Thymus (tissue), 11 donors: ENCODE measurements around the gene KRTAP5-4. TPM values are rescaled to one million over a fixed set of nuclear protein-coding genes. Genes with fewer than 3 reads are reported as not detected.

Experiments
- DNase-seq, 9 donors: peaks; one replicate each; pipeline ENCODE4 v3.0.0-alpha.2; 2013; ENCODE audit warnings: low spot score in 9 of 9, low read depth in 6 of 9, missing footprints in 1 of 9
- H3K27ac ChIP-seq, 2 donors: one replicate each; pipeline ENCODE4 v1.5.1; 2013; ENCODE audit warnings: control low read depth in 1 of 2, low read depth in 1 of 2, low read length in 1 of 2, mild to moderate bottlenecking in 1 of 2, moderate library complexity in 1 of 2
- H3K27me3 ChIP-seq, 2 donors: one replicate each; pipeline ENCODE4 v1.5.1; 2013; ENCODE audit warnings: low read length in 1 of 2; ENCODE audit not compliant: control insufficient read depth in 2 of 2, insufficient read depth in 1 of 2
- H3K36me3 ChIP-seq, 2 donors: one replicate each; pipeline ENCODE4 v1.5.1; 2013; ENCODE audit warnings: low read length in 1 of 2, mild to moderate bottlenecking in 1 of 2, moderate library complexity in 1 of 2; ENCODE audit not compliant: control insufficient read depth in 2 of 2, insufficient read depth in 2 of 2
- H3K4me1 ChIP-seq, 2 donors: one replicate each; pipeline ENCODE4 v1.5.1; 2013; ENCODE audit warnings: low read length in 2 of 2; ENCODE audit not compliant: control insufficient read depth in 2 of 2, insufficient read depth in 2 of 2
- H3K4me3 ChIP-seq, 2 donors: one replicate each; pipeline ENCODE4 v1.5.1; 2013; ENCODE audit warnings: low read length in 2 of 2, control low read depth in 1 of 2, mild to moderate bottlenecking in 1 of 2
- H3K9me3 ChIP-seq, 2 donors: one replicate each; pipeline ENCODE4 v1.5.1; 2013; ENCODE audit warnings: low read length in 1 of 2, mild to moderate bottlenecking in 1 of 2; ENCODE audit not compliant: control insufficient read depth in 2 of 2, insufficient read depth in 1 of 2
- WGBS: extraction: QIAGEN DNeasy Blood & Tissue Kit; methylation state at CpG from one replicate; pipeline ENCODE4 v1.1.7; 2013; 5-methylcytosine and 5-hydroxymethylcytosine counted together
- polyA plus RNA-seq: library from polyadenylated mRNA; stranded (reverse); fragments of 200-250 nt; gene quantifications from one replicate; pipeline ENCODE4 v1.2.3, GENCODE V29; 2013
- total RNA-seq: library from RNA; stranded (reverse); fragments of 120-200 nt; gene quantifications from one replicate; pipeline ENCODE4 v1.2.4, GENCODE V29; 2013
- donor health status: healthy.

Gene KRTAP5-4
- total and polyA plus RNA-seq, 2 donors: not detected

GRCh38 chr11:1654388-1655167, 32.6 kb upstream of the KRTAP5-4 start:
- Histone ChIP-seq H3K27ac (no peak overlapping the region), H3K27me3 (peaks cover 0 to 24% of the 10 kb centered on the region in 2 donors), H3K9me3 (no peaks in the 10 kb centered on the region), H3K4me3 (no peak overlapping the region), H3K4me1 (peaks cover 4 to 18% of the 10 kb centered on the region in 2 donors), H3K36me3 (no peaks in the 10 kb centered on the region)
- DNase-seq: no peak
- 43% methylated on average over 21 of the region's 21 CpGs for WGBS

- no peak overlapping the region for H3K4me3 ChIP-seq
- DNase-seq: no peak
- 94% methylated on average over 14 of the region's 14 CpGs for WGBS
- peaks cover 0 to 13% of the 10 kb centered on the region in 2 donors for H3K4me1 ChIP-seq
- peaks cover 0 to 24% of the 10 kb centered on the region in 2 donors for H3K27me3 ChIP-seq
- no peaks in the 10 kb centered on the region for H3K9me3 ChIP-seq
- H3K36me3 ChIP-seq: no peaks in the 10 kb centered on the region
- no peak overlapping the region for H3K27ac ChIP-seq
Observed at GRCh38 chr11:1653541-1654387, 31.8 kb upstream of the KRTAP5-4 start.

GRCh38 chr11:1652771-1653540, 31.0 kb upstream of the KRTAP5-4 start:
- peak in 7 of 9 donors; percentile 29 to 75 (median 53) for DNase-seq

GRCh38 chr11:1652442-1652770, 30.5 kb upstream of the KRTAP5-4 start:
- 63% methylated on average over 20 of the region's 20 CpGs for WGBS
- DNase-seq: no peak
- H3K9me3 ChIP-seq: no peaks in the 10 kb centered on the region

More at GRCh38 chr11:1652771-1653540, 31.0 kb upstream of the KRTAP5-4 start:
- no peak overlapping the region for H3K27ac ChIP-seq
- H3K4me3 ChIP-seq: no peak overlapping the region
- H3K4me1 ChIP-seq: peaks cover 0 to 13% of the 10 kb centered on the region in 2 donors
- no peaks in the 10 kb centered on the region for H3K9me3 ChIP-seq
- H3K36me3 ChIP-seq: no peaks in the 10 kb centered on the region
- WGBS: 43% methylated on average over 34 of the region's 34 CpGs
- peaks cover 0 to 26% of the 10 kb centered on the region in 2 donors for H3K27me3 ChIP-seq

GRCh38 chr11:1652026-1652425, 30.1 kb upstream of the KRTAP5-4 start:
- peaks cover 0 to 26% of the 10 kb centered on the region in 2 donors for H3K27me3 ChIP-seq
- H3K9me3 ChIP-seq: no peaks in the 10 kb centered on the region
- H3K27ac ChIP-seq: no peak overlapping the region
- WGBS: 91% methylated on average over 19 of the region's 19 CpGs
- H3K4me3 ChIP-seq: no peak overlapping the region
- DNase-seq: no peak
- H3K36me3 ChIP-seq: no peaks in the 10 kb centered on the region
- H3K4me1 ChIP-seq: peaks cover 0 to 13% of the 10 kb centered on the region in 2 donors

More at GRCh38 chr11:1652442-1652770, 30.5 kb upstream of the KRTAP5-4 start:
- Histone ChIP-seq H3K4me1 (peaks cover 0 to 13% of the 10 kb centered on the region in 2 donors), H3K27me3 (peaks cover 0 to 26% of the 10 kb centered on the region in 2 donors), H3K36me3 (no peaks in the 10 kb centered on the region), H3K4me3 (no peak overlapping the region), H3K27ac (no peak overlapping the region)

- no peak overlapping the region for H3K4me3 ChIP-seq
- no peak for DNase-seq
- no peak overlapping the region for H3K27ac ChIP-seq
- no peaks in the 10 kb centered on the region for H3K36me3 ChIP-seq
- peaks cover 0 to 26% of the 10 kb centered on the region in 2 donors for H3K27me3 ChIP-seq
- no peaks in the 10 kb centered on the region for H3K9me3 ChIP-seq
- H3K4me1 ChIP-seq: peaks cover 0 to 13% of the 10 kb centered on the region in 2 donors
- 86% methylated on average over 7 of the region's 7 CpGs for WGBS
Observed at GRCh38 chr11:1651411-1651980, 29.6 kb upstream of the KRTAP5-4 start.

- WGBS: 93% methylated on average over 5 of the region's 5 CpGs
- peaks cover 0 to 26% of the 10 kb centered on the region in 2 donors for H3K27me3 ChIP-seq
- no peak overlapping the region for H3K27ac ChIP-seq
- no peak for DNase-seq
- H3K4me1 ChIP-seq: peaks cover 0 to 13% of the 10 kb centered on the region in 2 donors
- H3K36me3 ChIP-seq: no peaks in the 10 kb centered on the region
- no peaks in the 10 kb centered on the region for H3K9me3 ChIP-seq
- no peak overlapping the region for H3K4me3 ChIP-seq
Observed at GRCh38 chr11:1650918-1651262, 29.0 kb upstream of the KRTAP5-4 start.

- H3K4me1 ChIP-seq: peaks cover 0 to 13% of the 10 kb centered on the region in 2 donors
- H3K36me3 ChIP-seq: no peaks in the 10 kb centered on the region
- H3K9me3 ChIP-seq: no peaks in the 10 kb centered on the region
- H3K27ac ChIP-seq: no peak overlapping the region
- peaks cover 0 to 27% of the 10 kb centered on the region in 2 donors for H3K27me3 ChIP-seq
- no peak overlapping the region for H3K4me3 ChIP-seq
- WGBS: 91% methylated on average over 15 of the region's 15 CpGs
- DNase-seq: no peak
Observed at GRCh38 chr11:1650034-1650917, 28.3 kb upstream of the KRTAP5-4 start.
